LoVo (cell line): ENCODE measurements around the gene ADAM29.
"Not testable (repeated sequence)": the region's sequence is repeated elsewhere in the genome, so short reads cannot be mapped to it uniquely, and the experiment has no call there.

ENCODE experiments used
- DNase-seq: peaks from one replicate; pipeline ENCODE4 v3.0.0-alpha.2; 2016; ENCODE audit warnings: low spot score

Gene ADAM29

GRCh38 chr4:174948826-174949225 lies 30.7 kb downstream of the ADAM29 start:
- no peak for DNase-seq

DNA sequence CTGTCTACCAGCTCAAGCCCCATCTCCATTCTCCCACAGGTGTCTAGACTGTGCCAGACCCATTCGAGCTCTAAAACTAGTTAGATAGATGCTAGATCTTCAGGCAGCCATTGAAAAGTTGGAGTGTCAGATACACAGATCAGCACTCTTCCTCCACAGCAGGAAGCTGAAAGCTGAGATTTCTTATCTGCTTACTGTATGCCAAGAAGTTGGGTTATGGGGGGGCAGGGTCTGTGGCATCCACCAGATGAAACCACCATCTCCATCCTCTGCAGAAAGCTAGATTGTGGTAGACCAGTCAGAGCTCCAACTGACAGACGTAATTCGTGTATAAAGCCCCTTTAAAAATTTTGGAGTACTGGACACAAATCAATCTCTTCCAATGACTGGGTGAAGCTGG lies 54.8 kb downstream of the ADAM29 start:
- no peak for DNase-seq

- no peak for DNase-seq
Measured at GRCh38 chr4:174973336-174973735, 55.2 kb downstream of the ADAM29 start.

DNA sequence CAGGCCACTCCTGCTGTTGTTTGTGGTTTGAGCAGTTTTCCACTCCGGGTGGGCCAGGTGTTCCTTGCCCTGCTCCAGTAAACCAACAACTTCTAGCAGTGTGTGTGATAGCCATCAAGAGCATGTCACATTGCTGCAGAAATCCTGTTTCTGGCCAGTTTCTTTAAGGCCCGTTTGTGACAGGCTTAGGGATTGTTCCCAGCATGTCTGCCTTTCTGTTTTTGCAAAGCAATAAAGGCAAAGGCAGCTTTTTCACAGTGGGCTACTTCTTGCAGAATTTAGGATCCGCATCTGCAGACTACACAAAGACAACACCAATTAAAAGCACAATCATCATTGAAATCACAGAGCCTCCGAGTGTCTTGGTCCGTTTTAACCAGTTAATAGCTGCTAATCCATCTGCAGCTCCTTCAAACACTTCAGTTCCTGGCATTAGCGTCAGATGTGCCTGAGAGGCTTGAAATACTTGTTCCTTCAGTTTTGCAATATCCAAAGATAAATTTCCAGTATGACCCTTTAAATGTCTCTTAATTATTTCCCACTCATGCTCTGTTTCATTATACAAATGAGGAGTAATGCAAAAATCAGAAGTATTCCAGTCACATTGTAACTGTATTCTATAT lies 65.1 kb downstream of the ADAM29 start:
- no peak for DNase-seq

DNA sequence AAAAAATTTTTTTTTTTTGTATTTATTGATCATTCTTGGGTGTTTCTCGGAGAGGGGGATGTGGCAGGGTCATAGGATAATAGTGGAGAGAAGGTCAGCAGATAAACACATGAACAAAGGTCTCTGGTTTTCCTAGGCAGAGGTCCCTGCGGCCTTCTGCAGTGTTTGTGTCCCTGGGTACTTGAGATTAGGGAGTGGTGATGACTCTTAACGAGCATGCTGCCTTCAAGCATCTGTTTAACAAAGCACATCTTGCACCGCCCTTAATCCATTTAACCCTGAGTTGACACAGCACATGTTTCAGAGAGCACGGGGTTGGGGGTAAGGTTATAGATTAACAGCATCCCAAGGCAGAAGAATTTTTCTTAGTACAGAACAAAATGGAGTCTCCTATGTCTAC lies 65.7 kb downstream of the ADAM29 start:
- DNase-seq: not testable (repeated sequence)

DNA sequence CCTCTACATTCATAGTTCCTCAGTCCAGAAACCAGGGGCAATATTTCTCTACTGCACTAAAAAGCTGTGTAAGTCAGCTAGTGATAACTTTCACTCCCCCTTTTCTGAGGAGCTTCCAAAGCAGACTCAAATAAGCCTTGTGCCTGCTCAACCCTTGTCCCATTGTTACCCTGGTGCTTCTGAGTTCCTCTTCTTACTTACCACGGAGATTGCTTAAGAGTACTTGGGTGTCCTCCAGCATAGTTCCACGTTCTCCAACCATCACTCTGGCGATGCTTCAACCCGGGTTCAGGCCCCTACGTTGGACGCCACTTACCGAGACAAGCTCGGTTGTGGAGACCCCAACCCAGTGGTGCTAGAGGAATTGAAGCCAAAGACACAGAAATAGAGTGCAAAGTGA lies 71.6 kb downstream of the ADAM29 start:
- DNase-seq: no peak

GRCh38 chr4:174993916-174994315 lies 75.8 kb downstream of the ADAM29 start:
- no peak for DNase-seq

- DNase-seq: no peak
Measured at GRCh38 chr4:174996079-174996478, 77.9 kb downstream of the ADAM29 start.

DNA sequence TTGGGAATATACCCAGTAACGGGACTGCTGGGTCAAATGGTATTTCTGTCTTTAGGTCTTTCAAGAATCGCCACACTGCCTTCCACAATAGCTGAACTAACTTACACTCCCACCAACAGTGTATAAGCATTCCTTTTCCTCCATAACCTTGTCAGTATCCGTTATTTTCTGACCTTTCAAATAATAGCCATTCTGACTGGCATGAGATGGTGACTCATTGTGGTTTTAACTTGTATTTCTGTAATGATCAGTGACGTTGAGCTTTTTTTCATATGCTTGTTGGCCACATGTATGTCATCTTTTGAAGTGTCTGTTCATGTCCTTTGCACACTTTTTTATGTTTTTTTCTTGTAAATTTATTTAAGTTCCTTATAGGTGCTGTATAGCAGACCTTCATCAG lies 81.2 kb downstream of the ADAM29 start:
- no peak for DNase-seq

DNA sequence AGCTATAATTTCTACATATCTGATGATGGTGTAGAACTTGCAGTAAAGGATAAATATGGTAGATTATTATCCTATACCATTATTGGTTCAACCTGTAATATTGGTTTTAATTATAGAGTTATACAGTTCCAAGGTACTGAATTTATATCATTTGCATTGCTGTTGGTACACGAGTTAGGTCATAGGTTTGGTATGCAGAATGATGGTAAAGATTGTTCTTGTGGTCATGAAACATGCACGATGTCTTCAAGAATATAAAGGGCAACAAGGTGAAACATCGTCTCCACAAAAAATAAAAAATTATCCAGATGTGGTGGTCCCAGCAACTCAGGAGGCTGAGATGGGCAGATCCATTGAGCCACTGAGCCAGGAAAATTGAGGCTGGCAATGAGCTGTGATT lies 99.6 kb downstream of the ADAM29 start:
- no peak for DNase-seq

DNA sequence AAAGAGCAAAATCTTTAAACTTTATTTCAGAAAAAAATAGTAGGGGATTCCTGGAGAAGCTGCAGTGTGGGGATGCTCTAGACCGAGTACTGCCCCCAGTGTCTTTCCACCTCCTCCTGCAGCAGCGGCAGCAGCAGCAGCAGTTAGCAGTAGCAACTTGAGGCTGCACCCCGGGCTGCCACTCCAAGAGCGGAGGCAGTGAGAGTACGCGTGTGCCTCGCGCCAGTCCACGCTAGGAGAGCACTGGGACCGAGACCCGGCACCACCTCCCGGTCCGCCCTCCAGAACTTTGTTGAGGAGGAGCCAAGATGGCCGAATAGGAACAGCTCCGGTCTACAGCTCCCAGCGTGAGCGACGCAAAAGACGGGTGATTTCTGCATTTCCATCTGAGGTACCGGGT lies 101.3 kb downstream of the ADAM29 start:
- not testable (repeated sequence) for DNase-seq
